Measurements from ENCODE around the gene EYA2.

GRCh38 chr20:47141941-47142773 lies 247.5 kb downstream of the EYA2 start:
- TF ChIP-seq CTCF (conservative IDR thresholded peaks at IDR 0.05; ENCODE audit: low read depth, low read length) (no peak), EZH2phosphoT487 (IDR thresholded peaks at IDR 0.05; ENCODE audit: borderline replicate concordance, low read length) (no peak), EZH2 (IDR thresholded peaks at IDR 0.05; ENCODE audit: low read length, unreplicated experiment) (no peak)
